Fibroblast of mammary gland (primary cell): ENCODE measurements around the gene KIF5B.
"Not testable (repeated sequence)": the region's sequence is repeated elsewhere in the genome, so short reads cannot be mapped to it uniquely, and the experiment has no call there.

Source experiments
- DNase-seq: peaks from one replicate; pipeline ENCODE4 v3.0.0-alpha.2; 2010; ENCODE audit warnings: low read depth
- H3K4me3 ChIP-seq: 2 replicates; pipeline ENCODE4 v1.5.1; 2011; ENCODE audit warnings: low read depth, mild to moderate bottlenecking, low read length, moderate library complexity; ENCODE audit not compliant: control insufficient read depth
- CTCF ChIP-seq: conservative IDR thresholded peaks from 2 replicates; pipeline ENCODE4 v1.5.1; 2011; ENCODE audit warnings: low read depth, low read length, inconsistent platforms; ENCODE audit not compliant: control insufficient read depth, insufficient read depth

Gene KIF5B

DNA sequence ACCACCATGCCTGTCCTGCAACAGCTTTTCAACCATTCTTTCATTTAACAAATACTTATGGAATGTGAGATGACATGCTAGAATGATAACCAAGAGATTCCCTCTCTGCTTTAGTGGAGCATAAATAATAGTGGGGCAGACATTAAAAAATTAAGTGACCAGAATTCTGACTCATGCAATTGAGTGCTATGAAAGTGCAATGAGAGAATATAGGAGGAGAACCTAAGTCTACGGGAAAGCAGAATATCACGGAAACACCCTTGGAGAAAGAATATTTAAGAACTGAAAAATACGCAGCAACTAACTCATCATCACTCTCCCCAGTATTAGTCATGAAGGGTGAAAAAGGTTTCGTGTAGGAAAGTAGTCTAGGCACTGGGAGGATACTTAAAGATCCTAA lies 7.1 kb downstream of the KIF5B start:
- TF ChIP-seq CTCF, result no peak
- DNase-seq, result no peak
- no peak overlapping the region for H3K4me3 ChIP-seq

- DNase-seq, result no peak
- TF ChIP-seq CTCF, result no peak
- H3K4me3 ChIP-seq, result no peak overlapping the region
These were observed 7.9 kb downstream of the KIF5B start for GRCh38 chr10:32048282-32048681.

DNA sequence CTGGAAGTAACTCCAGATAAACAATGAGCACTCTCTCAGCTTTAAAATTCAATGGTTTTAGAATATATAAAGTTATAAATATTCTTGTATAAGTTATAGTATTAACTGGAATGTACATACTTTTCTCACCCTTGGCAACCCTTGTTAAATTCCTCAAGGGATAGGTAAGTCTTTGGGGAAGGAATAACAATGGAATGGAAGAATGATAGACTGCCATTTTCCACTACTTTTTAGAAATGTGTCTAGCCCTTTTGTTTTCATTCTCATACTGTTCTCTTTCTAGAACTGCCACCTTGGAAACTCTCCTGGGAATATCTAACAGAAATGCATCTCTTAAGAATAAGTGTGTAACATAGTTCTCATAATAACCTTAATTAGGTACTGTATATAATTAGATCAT lies 8.3 kb downstream of the KIF5B start:
- no peak overlapping the region for H3K4me3 ChIP-seq
- no peak for DNase-seq
- TF ChIP-seq CTCF, result no peak

DNA sequence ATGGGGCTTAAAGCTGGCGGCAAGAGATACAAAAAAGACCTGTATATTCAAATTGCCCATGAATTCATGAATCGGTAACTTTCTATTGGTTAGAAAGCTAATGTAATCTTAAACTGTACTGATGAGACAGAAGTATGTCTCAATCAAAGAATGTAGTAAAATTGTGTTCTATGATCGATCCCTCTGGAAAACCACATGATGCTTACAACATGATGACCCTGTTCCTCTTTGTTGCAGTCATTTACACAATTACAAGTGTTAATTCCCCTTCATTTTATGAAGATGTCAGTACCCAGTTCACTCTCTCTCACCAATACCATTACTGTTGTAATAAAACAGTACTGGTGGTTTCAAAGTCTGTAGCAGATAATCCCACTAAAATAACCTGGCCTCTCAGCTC lies 10.1 kb downstream of the KIF5B start:
- DNase-seq, result no peak
- no peak overlapping the region for H3K4me3 ChIP-seq
- no peak for TF ChIP-seq CTCF

- peak; percentile 68 for DNase-seq
- not testable (repeated sequence) for H3K4me3 ChIP-seq
These were observed 13.5 kb downstream of the KIF5B start for GRCh38 chr10:32042730-32043129.

DNA sequence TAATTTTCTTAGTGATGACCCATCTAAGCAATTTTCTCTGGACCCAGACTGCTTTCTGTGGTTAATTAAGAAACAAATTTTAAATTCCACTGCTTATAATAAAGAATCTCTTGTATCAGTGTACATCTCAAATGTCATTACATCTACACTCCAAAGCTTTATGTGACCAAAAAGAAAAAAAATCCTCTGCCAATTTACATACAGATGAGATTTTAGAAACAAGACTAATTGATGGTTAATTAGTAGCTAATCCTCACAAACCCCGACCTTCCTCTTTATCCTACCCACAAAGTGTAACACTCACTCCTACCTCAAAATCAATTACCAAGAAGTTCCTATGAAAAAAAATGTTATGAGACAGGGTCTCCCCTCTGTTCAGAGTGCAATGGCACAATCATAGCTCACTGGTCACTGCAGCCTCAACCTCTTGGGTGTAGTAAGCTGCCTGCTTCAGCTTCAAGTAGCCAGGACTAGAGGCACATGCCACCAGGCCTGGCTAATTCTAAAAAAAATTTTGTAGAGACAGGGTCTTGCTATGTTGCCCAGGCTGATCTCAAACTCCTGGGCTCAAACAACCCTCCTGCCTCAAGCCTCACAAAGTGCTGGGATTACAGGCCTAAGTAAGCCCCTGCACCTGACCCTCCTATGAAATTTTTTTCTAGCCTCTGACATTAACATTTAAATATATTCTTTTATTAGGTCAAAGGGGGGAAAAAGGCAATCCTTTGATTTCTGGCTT lies 14.8 kb downstream of the KIF5B start:
- H3K4me3 ChIP-seq, result no peak overlapping the region
- no peak for TF ChIP-seq CTCF
- DNase-seq, result no peak

- no peak overlapping the region for H3K4me3 ChIP-seq
- DNase-seq, result no peak
- TF ChIP-seq CTCF, result no peak
These were observed 16.5 kb downstream of the KIF5B start for GRCh38 chr10:32039734-32040133.
